Measurements from ENCODE around the gene RAD18.

RAD18 gene

GRCh38 chr3:8857720-8858367 lies 105.4 kb downstream of the RAD18 start:
- no peak for DNase-seq

- DNase-seq = no peak
Measured at GRCh38 chr3:8856721-8857120, 106.6 kb downstream of the RAD18 start.

- no peak for DNase-seq
Measured at GRCh38 chr3:8856071-8856470, 107.2 kb downstream of the RAD18 start.

GRCh38 chr3:8854656-8855055 lies 108.6 kb downstream of the RAD18 start:
- DNase-seq = no peak

- DNase-seq = no peak
Measured at GRCh38 chr3:8853081-8853480, 110.2 kb downstream of the RAD18 start.

- DNase-seq = no peak
Measured at GRCh38 chr3:8852511-8852910, 110.8 kb downstream of the RAD18 start.

- DNase-seq = no peak
Measured at GRCh38 chr3:8851703-8852102, 111.6 kb downstream of the RAD18 start.

GRCh38 chr3:8848696-8849131 lies 114.6 kb downstream of the RAD18 start:
- DNase-seq = no peak

- no peak for DNase-seq
Measured at GRCh38 chr3:8847317-8847716, 116.0 kb downstream of the RAD18 start.

GRCh38 chr3:8846176-8846575 lies 117.1 kb downstream of the RAD18 start:
- DNase-seq = no peak

GRCh38 chr3:8845641-8846040 lies 117.6 kb downstream of the RAD18 start:
- DNase-seq = no peak

- DNase-seq = no peak
Measured at GRCh38 chr3:8843347-8843746, 119.9 kb downstream of the RAD18 start.

- no peak for DNase-seq
Measured at GRCh38 chr3:8842293-8842692, 121.0 kb downstream of the RAD18 start.

GRCh38 chr3:8841472-8841871 lies 121.8 kb downstream of the RAD18 start:
- no peak for DNase-seq

- no peak for DNase-seq
Measured at GRCh38 chr3:8840556-8840955, 122.7 kb downstream of the RAD18 start.

- no peak for DNase-seq
Measured at GRCh38 chr3:8839607-8840325, 123.5 kb downstream of the RAD18 start.

GRCh38 chr3:8838765-8839423 lies 124.4 kb downstream of the RAD18 start:
- no peak for DNase-seq

- DNase-seq = no peak
Measured at GRCh38 chr3:8838234-8838633, 125.0 kb downstream of the RAD18 start.

GRCh38 chr3:8837162-8837561 lies 126.1 kb downstream of the RAD18 start:
- DNase-seq = no peak

GRCh38 chr3:8836096-8836495 lies 127.2 kb downstream of the RAD18 start:
- DNase-seq = no peak

- DNase-seq = no peak
Measured at GRCh38 chr3:8835385-8835784, 127.9 kb downstream of the RAD18 start.

GRCh38 chr3:8834974-8835373 lies 128.3 kb downstream of the RAD18 start:
- no peak for DNase-seq

- no peak for DNase-seq
Measured at GRCh38 chr3:8827641-8828040, 135.6 kb downstream of the RAD18 start.

Data from T-helper 1 cell (primary cell).